CD4-positive, alpha-beta T cell treated with Interferon alpha-2 for 1 hour (primary cell): ENCODE data around the gene LRRFIP1.

Experiments
- DNase-seq, 2 donors: peaks; one replicate each; pipeline ENCODE4 v3.0.0-alpha.2; 2020 to 2022

Gene LRRFIP1

GRCh38 chr2:237798236-237799059 lies 171.1 kb downstream of the LRRFIP1 start, which contains the start of gene RBM44:
RBM44 (plus strand) TSS chr2:237798779; CDS start chr2:237813610, 14,831 bp downstream.
- DNase-seq = no peak

GRCh38 chr2:237799060-237799428 lies 171.7 kb downstream of the LRRFIP1 start:
- no peak for DNase-seq

GRCh38 chr2:237801466-237801865 lies 174.1 kb downstream of the LRRFIP1 start:
- DNase-seq = no peak

GRCh38 chr2:237806334-237806733 lies 178.9 kb downstream of the LRRFIP1 start:
- DNase-seq = no peak

- no peak for DNase-seq
Measured at GRCh38 chr2:237815637-237816036, 188.2 kb downstream of the LRRFIP1 start.

GRCh38 chr2:237816531-237816930 lies 189.1 kb downstream of the LRRFIP1 start:
- DNase-seq = no peak

GRCh38 chr2:237818066-237818473 lies 190.7 kb downstream of the LRRFIP1 start:
- no peak for DNase-seq

- DNase-seq = no peak
Measured at GRCh38 chr2:237819231-237819630, 191.8 kb downstream of the LRRFIP1 start.

- no peak for DNase-seq
Measured at GRCh38 chr2:237820421-237820820, 193.0 kb downstream of the LRRFIP1 start.

- DNase-seq = no peak
Measured at GRCh38 chr2:237823544-237823943, 196.2 kb downstream of the LRRFIP1 start.

GRCh38 chr2:237824085-237824484 lies 196.7 kb downstream of the LRRFIP1 start:
- DNase-seq = no peak

- no peak for DNase-seq
Measured at GRCh38 chr2:237827421-237827987, 200.1 kb downstream of the LRRFIP1 start.
